Neutrophil (primary cell): ENCODE data around the gene ABO.

Source experiments
- H3K27ac ChIP-seq: fragments of 200-600 bp; sonication (generic); 2 replicates; pipeline ENCODE4 v1.5.1; 2016; ENCODE audit warnings: mild to moderate bottlenecking, moderate library complexity
- H3K27me3 ChIP-seq: fragments of 200-600 bp; sonication (generic); 2 replicates; pipeline ENCODE4 v1.6.0; 2016; ENCODE audit warnings: mild to moderate bottlenecking
- H3K36me3 ChIP-seq: fragments of 200-600 bp; sonication (generic); 2 replicates; pipeline ENCODE4 v1.5.1; 2017
- H3K4me1 ChIP-seq, 2 experiments: fragments of 200-600 bp in 1 of 2; sonication (generic) in 1 of 2; 1 replicate in 1 of 2; 2 replicates in 1 of 2; pipeline versions ENCODE4 v1.5.1 to v1.6.1; 2013 to 2016; ENCODE audit warnings: low read depth in 1 of 2, low read length in 1 of 2, mild to moderate bottlenecking in 1 of 2, moderate library complexity in 1 of 2; ENCODE audit not compliant: control insufficient read depth in 1 of 2, insufficient read depth in 1 of 2
- H3K4me3 ChIP-seq, 2 experiments: fragments of 200-600 bp in 1 of 2; sonication (generic) in 1 of 2; 1 replicate in 1 of 2; 2 replicates in 1 of 2; pipeline ENCODE4 v1.5.1; 2013 to 2016; ENCODE audit warnings: low read depth in 1 of 2, low read length in 1 of 2, mild to moderate bottlenecking in 1 of 2, moderate library complexity in 1 of 2
- H3K9me3 ChIP-seq: fragments of 200-600 bp; sonication (generic); 2 replicates; pipeline ENCODE4 v1.5.1; 2016
- TF ChIP-seq, protein P1 (sequence below): fragments of 200-600 bp; sonication (generic); IDR thresholded peaks from 2 replicates; pipeline ENCODE4 v1.5.1; 2016; ENCODE audit warnings: antibody characterized with exemption

The ABO gene

DNA sequence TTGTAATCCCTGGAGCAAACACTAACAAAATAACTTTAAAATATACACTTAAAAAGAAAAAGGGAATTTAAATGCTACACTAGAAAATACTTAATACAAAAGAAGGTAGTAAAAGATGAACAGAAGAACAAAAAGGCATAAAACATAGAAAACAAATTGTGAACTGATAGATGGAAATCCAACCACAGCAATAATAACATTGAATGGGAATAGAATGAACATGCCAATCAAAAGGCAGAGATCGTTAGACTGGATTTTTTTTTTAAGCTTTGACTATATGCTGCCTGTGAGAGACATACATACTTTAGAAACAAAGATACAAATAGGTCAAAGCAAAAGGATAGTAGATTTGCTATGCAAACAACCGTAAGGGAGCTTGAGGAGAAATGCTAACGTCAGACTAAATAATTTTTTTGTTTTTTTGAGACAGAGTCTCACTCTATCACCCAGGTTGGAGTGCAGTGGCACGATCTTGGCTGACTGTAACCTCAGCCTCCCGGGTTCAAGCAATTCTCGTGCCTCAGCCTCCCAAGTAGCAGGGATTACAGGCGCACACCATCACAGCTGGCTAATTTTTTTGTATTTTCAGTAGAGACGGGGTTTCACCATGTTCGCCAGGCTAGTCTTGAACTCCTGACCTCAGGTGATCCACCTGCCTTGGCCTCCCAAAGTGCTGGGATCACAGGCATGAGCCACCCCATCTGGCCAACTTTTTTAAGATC is 6.5 kb downstream of the ABO start:
- H3K27me3 ChIP-seq: peaks cover 24% of the 10 kb centered on the region
- no peaks in the 10 kb centered on the region for H3K4me1 ChIP-seq
- H3K27ac ChIP-seq: no peak overlapping the region
- H3K9me3 ChIP-seq: no peaks in the 10 kb centered on the region
- TF ChIP-seq, protein P1, sequence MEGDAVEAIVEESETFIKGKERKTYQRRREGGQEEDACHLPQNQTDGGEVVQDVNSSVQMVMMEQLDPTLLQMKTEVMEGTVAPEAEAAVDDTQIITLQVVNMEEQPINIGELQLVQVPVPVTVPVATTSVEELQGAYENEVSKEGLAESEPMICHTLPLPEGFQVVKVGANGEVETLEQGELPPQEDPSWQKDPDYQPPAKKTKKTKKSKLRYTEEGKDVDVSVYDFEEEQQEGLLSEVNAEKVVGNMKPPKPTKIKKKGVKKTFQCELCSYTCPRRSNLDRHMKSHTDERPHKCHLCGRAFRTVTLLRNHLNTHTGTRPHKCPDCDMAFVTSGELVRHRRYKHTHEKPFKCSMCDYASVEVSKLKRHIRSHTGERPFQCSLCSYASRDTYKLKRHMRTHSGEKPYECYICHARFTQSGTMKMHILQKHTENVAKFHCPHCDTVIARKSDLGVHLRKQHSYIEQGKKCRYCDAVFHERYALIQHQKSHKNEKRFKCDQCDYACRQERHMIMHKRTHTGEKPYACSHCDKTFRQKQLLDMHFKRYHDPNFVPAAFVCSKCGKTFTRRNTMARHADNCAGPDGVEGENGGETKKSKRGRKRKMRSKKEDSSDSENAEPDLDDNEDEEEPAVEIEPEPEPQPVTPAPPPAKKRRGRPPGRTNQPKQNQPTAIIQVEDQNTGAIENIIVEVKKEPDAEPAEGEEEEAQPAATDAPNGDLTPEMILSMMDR: no peak
- no peak overlapping the region for H3K4me3 ChIP-seq
- H3K36me3 ChIP-seq: no peaks in the 10 kb centered on the region

DNA sequence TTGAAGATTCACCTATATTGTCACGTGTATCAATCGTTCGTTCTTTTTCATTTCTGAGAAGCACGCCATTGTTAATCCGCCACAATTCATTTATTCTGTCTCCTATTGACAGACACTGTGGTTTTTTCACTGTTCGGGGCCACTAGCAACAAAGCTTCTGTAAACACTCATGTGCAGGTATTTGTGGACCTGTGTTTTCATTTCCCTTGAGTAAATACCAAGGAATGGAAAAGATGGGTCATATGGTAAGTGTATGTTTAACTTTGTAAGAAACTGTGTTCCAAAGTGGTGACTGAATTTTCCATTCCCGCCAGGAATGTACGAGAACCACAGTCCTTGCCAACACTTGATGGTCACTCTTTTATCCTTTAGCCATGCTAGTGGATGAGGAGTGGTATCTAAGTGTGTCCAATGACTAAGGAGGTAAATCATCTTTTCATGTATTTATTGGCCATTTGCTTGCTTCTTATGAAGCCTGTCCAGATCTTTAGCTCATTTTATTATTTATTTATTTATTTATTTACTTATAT is 10.7 kb downstream of the ABO start:
- no peaks in the 10 kb centered on the region for H3K36me3 ChIP-seq
- TF ChIP-seq, protein P1: no peak
- no peak overlapping the region for H3K27ac ChIP-seq
- no peaks in the 10 kb centered on the region for H3K27me3 ChIP-seq
- H3K9me3 ChIP-seq: no peaks in the 10 kb centered on the region
- no peak overlapping the region for H3K4me3 ChIP-seq
- H3K4me1 ChIP-seq: no peaks in the 10 kb centered on the region

DNA sequence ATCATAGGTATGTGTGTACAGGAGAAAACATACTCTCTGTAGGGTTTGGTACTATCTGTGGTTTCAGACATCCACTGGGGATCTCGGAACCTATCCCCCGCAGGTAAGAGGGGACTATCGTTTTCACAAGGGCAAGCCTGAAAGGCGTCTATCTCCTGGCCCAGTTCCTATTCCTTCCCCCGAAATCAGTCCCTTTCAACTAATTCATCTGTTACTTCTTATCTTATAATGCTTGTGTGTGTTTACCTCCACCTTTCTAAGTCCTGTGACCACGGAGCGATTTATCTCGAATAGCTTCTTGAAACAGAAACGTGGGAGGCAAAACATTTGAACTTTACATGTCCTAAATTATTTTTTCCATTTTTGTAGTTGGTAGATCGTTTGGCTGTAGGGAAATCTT is 11.4 kb downstream of the ABO start:
- Histone ChIP-seq H3K36me3 (no peaks in the 10 kb centered on the region), H3K9me3 (no peaks in the 10 kb centered on the region), H3K27ac (no peak overlapping the region), H3K4me3 (no peak overlapping the region), H3K4me1 (no peaks in the 10 kb centered on the region), H3K27me3 (no peaks in the 10 kb centered on the region)
- TF ChIP-seq, protein P1: no peak

DNA sequence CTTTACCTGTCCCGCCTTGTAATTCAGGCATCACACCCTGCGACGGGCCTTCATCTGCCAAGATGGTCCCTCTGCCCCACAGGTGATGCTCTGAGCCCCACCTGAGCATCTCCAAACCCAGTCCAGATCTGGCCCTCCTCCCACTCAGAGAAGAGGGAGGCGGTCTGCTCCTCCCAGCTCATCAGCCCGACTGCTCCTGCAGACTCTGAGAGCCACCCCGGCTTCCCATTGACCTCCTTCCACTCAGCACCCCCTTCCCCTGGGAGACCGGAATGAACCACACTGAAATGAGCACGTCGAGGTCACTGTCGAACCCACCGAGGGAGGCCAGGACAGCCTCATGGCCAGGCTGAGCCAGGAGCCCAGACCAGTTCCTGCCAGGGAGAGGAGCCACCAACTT is 12.8 kb downstream of the ABO start:
- H3K27ac ChIP-seq: no peak overlapping the region
- no peaks in the 10 kb centered on the region for H3K36me3 ChIP-seq
- no peaks in the 10 kb centered on the region for H3K4me1 ChIP-seq
- H3K9me3 ChIP-seq: no peaks in the 10 kb centered on the region
- no peaks in the 10 kb centered on the region for H3K27me3 ChIP-seq
- H3K4me3 ChIP-seq: no peak overlapping the region
- TF ChIP-seq, protein P1: no peak

DNA sequence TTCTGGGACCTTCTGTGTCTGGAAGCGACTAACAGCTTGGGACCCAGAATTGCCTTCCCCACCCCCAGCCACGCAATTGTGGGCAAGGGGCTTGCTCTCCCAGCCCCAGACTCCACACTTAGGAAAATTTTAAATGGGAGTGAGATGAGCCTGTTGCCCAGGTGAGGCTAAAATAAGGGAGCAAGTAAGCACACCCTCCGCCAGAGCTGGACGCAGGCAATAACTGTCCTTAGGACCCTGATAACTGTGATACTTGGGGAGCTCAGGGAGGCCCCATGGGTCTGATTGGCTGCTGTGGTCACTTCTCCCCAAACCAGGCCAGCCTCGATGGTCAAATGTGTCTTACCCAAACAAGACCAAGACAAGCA is 13.3 kb downstream of the ABO start:
- Histone ChIP-seq H3K27ac (no peak overlapping the region), H3K4me3 (no peak overlapping the region), H3K9me3 (no peaks in the 10 kb centered on the region), H3K4me1 (no peaks in the 10 kb centered on the region), H3K27me3 (no peaks in the 10 kb centered on the region), H3K36me3 (no peaks in the 10 kb centered on the region)
- TF ChIP-seq, protein P1: no peak
